Activated effector memory CD4-positive, alpha-beta T cell treated with anti-CD3 and anti-CD28 coated beads, Interleukin-2, amount 50 U/mL, for 16 hours (primary cell): ENCODE results near the gene KRTAP4-2.
"Not testable (repeated sequence)": the region's sequence is repeated elsewhere in the genome, so short reads cannot be mapped to it uniquely, and the experiment has no call there.

ENCODE experiments used
- DNase-seq: peaks from one replicate; pipeline ENCODE4 v3.0.0-alpha.2; 2020

KRTAP4-2 gene

GRCh38 chr17:41160648-41161047 lies 17.4 kb downstream of the KRTAP4-2 start, which contains the start of gene KRTAP4-4:
Gene KRTAP4-4 (minus strand): TSS chr17:41160748. CDS start chr17:41160691, 57 bp downstream.
- DNase-seq, result no peak

DNA sequence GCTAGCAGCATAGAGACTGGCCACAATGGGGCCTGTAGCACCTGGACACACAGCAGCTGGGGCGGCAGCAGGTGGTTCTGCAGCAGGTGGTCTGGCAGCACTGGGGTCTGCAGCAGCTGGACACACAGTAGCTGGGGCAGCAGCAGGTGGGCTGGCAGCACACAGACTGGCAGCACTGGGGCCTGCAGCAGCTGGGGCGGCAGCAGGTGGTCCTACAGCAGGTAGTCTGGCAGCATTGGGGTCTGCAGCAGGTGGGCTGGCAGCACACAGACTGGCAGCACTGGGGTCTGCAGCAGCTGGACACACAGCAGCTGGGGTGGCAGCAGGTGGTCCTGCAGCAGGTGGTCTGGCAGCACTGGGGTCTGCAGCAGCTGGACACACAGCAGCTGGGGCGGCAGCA lies 17.8 kb downstream of the KRTAP4-2 start:
- DNase-seq, result not testable (repeated sequence)

GRCh38 chr17:41153856-41154255 lies 24.2 kb downstream of the KRTAP4-2 start:
- no peak for DNase-seq

DNA sequence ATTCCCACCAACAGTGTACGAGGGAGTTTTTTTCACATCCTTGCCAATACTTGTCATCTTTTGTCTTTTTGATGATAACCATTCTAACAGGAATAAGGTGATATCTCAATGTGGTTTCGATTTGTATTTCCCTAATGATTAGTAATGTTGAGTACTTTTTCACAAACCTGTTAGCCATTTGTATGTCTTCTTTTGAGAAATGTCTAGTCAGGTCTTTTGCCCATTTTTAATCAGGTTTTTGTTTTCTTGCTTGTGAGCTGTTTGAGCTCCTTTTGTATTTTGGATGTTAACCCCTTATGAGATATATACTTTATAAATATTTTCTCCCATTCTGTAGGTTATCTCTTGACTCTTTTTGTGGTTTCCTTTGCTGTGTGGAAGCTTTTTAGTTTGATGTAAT lies 26.5 kb downstream of the KRTAP4-2 start:
- no peak for DNase-seq

DNA sequence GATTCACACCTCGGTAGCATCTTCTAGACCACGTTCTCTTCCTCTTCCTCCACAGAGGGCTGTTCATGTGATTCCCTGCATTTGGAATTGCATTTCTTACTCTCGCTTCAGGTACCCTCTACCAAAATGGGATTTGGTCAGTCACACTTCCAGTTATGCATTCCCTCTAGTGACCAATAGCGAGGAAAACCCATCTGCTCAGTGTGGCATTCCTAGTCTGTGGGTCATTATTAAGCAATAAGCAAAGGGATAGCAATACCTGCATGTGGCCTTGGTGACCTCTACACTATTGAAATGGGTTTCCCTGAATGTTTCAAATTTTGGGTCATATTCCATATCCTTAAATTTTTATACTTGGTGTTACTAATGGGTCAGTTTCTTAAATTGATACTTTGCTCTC lies 28.0 kb downstream of the KRTAP4-2 start:
- DNase-seq, result no peak

- no peak for DNase-seq
These were observed 28.4 kb downstream of the KRTAP4-2 start, which contains the start of gene KRTAP4-5 for GRCh38 chr17:41149652-41149985. Gene KRTAP4-5 (minus strand): TSS chr17:41149825. CDS start chr17:41149767, 58 bp downstream.

DNA sequence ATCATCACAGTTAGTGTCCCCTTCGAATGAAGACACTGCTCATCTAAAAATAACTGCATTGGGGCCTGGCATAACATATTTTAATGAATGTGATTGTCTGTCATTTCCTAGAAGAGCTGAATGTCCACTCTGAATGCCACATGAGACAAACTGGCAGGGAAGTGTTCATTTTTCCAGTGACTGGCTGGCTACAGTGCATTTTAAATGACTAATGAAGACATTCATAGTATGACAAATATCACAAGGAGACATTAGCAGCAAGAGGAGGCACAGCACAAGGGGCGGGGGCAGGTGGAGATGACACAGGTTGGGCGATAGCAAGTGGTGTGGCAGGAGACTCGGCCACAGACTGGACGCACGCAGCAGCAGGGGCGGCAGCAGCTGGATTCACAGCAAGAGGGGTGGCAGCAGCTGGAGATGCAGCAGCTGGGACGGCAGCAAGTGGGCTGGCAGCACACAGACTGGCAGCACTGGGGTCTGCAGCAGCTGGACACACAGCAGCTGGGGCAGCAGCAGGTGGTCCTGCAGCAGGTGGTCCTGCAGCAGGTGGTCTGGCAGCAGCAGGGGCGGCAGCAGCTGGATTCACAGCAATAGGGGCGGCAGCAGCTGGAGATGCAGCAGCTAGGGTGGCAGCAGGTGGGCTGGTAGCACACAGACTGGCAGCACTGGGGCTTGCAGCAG lies 28.9 kb downstream of the KRTAP4-2 start:
- DNase-seq, result not testable (repeated sequence)

DNA sequence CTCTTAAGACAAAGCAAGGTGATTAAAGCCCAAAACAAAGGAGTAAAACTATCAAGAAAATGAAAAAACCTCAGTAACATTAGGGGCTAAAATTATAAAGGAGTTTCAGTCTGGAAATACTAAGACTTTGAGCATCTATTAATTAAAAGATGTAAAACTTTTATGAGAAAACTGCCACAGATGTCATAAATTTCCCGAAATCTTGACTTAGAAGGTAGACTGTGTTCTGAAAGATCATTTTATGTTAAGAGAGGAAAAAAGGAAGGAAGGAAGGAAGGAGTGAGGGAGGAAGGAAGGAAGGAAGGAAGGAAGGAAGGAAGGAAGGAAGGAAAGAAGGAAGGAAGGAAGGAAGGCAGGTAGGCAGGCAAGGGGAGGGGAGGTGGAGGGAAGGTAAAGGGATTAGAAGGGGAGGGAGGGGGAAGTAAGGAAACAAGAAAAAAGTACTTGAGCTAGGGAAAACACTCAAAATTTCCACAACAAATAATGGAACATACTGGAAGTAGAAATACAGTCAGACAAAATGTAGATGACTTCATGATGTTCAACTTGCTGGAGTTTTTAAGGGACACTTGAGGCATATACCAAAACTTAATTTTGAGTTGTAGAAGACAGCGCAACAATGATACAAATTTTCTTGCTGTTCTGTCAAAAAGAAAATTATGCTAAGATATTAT lies 30.4 kb downstream of the KRTAP4-2 start:
- no peak for DNase-seq

GRCh38 chr17:41145261-41145660 lies 32.8 kb downstream of the KRTAP4-2 start:
- no peak for DNase-seq

GRCh38 chr17:41144846-41145245 lies 33.2 kb downstream of the KRTAP4-2 start:
- no peak for DNase-seq

DNA sequence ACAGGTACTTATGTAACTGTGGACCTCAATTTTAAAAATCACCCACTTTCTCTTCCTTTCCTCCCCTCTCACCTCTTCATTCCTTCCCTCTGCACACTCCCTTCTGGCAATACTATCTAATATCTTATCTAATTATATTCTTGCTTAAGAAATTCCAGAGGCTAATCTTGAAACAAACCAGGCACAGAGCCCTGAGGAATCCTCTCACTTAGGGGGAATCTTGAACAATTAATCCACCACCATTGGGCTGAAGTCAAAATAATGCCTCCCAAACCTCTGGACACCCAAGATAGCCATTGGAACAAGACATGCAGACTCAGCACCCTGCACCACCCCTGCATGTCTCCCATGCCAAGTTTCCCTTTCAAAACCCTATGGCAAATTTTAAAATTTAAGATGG lies 36.7 kb downstream of the KRTAP4-2 start:
- DNase-seq, result no peak

GRCh38 chr17:41140360-41141131 lies 37.5 kb downstream of the KRTAP4-2 start, which contains the start of gene KRTAP4-6:
Gene KRTAP4-6 (minus strand): TSS chr17:41140544. CDS start chr17:41140487, 57 bp downstream.
- DNase-seq, result no peak

GRCh38 chr17:41139865-41140264 lies 38.2 kb downstream of the KRTAP4-2 start:
- DNase-seq, result not testable (repeated sequence)

GRCh38 chr17:41133880-41134735 lies 43.9 kb downstream of the KRTAP4-2 start:
- no peak for DNase-seq

GRCh38 chr17:41131979-41132378 lies 46.0 kb downstream of the KRTAP4-2 start:
- no peak for DNase-seq
